ENCODE measurements around the gene MICOS13.

Gene MICOS13

DNA sequence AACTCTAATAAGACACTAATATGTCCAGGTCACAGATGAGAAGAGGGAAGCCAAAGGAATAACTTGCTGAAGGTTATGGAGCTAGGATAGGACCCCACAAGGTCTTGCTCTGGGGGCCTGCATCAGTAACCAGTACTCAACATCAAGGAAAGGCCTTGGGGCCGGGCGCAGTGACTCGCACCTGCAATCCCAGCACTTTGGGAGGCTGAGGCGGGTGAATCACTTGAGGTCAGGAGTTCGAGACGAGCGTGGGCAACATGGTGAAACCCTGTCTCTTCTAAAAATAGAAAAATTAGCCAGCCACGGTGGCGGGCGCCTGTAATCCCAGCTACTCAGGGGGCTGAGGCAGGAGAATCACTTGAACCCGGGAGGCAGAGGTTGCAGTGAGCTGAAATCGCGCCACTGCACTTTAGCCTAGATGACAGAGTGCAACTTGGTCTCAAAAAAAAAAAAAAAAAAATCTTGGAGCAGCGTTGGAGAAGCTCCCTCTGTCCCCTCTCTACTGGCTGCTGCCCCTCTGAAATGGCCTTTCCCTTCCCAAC, 37.8 kb upstream of the MICOS13 start:
- H3K4me3 ChIP-seq (ENCODE audit: low read length), result peak overlapping the region; percentile 81
- DNase-seq (ENCODE audit: low read depth), result peak; percentile 55
- TF ChIP-seq, protein P1, sequence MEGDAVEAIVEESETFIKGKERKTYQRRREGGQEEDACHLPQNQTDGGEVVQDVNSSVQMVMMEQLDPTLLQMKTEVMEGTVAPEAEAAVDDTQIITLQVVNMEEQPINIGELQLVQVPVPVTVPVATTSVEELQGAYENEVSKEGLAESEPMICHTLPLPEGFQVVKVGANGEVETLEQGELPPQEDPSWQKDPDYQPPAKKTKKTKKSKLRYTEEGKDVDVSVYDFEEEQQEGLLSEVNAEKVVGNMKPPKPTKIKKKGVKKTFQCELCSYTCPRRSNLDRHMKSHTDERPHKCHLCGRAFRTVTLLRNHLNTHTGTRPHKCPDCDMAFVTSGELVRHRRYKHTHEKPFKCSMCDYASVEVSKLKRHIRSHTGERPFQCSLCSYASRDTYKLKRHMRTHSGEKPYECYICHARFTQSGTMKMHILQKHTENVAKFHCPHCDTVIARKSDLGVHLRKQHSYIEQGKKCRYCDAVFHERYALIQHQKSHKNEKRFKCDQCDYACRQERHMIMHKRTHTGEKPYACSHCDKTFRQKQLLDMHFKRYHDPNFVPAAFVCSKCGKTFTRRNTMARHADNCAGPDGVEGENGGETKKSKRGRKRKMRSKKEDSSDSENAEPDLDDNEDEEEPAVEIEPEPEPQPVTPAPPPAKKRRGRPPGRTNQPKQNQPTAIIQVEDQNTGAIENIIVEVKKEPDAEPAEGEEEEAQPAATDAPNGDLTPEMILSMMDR (conservative IDR thresholded peaks at IDR 0.05; ENCODE audit: low read length), result no peak

DNA sequence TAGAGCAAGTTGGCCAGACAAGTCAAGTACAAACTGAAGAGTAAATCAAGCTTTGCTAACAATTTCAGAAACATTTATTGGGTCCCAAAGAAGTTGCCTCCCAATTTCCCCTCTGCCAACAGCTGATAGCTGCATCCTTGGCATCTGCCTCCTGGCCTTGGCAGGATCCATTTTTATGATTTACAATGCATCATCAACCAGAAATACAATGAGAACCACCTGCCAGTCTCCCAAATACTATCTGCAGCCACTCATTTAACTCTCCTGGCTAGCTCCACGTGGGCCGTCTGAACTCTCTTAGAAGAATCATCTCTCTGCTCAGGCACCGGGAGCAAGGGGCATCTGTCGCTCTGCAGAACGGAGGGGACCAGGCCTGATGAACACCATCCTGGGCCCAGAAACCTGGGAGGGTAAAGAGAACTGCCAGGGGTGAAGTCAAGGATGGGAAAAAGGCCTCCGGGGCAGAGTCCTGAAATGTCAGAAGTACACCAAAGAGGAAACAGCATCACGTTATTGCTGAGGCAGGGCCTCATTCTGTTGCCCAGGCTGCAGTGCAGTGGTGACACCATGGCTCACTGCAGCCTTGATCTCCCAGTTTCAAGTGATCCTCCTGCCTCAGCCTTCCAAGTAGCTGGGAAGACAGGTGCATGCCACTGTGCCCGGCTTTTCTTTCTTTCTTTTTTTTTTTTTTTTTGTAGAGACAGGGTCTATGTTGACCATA, 37.1 kb upstream of the MICOS13 start:
- TF ChIP-seq, protein P1 (conservative IDR thresholded peaks at IDR 0.05; ENCODE audit: low read length), result no peak
- DNase-seq (ENCODE audit: low read depth), result no peak
- peak overlapping the region; percentile 81 for H3K4me3 ChIP-seq (ENCODE audit: low read length)

DNA sequence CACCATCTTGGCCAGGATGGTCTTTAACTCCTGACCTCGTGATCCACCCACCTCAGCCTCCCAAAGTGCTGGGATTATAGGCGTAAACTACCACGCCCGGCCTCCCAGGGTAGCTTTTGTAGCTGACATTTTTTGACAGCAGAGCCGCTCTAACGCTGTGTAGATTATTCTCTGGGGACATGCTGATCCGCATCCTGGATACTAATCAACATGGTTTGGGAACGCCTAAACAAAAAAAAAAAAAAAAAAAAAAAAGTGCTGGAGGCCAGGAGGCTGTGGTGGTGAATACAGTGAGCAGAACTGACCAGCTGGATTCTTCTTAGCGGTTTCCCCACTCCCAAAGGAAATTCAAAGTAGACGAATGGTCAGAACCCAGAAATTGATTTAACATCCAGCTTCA, 34.5 kb upstream of the MICOS13 start:
- TF ChIP-seq, protein P1 (conservative IDR thresholded peaks at IDR 0.05; ENCODE audit: low read length), result no peak

DNA sequence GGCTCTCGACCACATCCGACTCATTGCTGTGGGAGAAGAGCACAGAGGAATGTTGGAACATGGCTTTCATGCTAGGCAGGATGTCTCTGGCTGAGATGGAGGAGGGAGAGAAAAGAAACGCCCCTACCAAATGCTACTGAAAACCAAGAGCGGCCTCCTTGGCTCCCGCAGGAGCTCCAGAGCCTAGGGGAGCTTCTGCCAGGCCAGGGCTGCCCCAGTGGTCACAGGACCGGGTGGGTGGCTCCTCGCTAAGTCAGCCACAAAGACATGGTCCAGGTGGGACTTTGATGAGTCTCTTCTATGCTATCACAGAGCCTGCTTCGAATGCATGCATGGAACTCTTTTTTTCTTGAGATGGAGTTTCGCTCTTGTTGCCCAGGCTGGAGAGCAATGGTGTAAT, 32.9 kb upstream of the MICOS13 start:
- TF ChIP-seq, protein P1 (conservative IDR thresholded peaks at IDR 0.05; ENCODE audit: low read length), result no peak
- DNase-seq (ENCODE audit: low read depth), result no peak
- H3K4me3 ChIP-seq (ENCODE audit: low read length), result no peak overlapping the region

More for the DNA sequence above, 34.5 kb upstream of the MICOS13 start:
- no peak for DNase-seq (ENCODE audit: low read depth)
- no peak overlapping the region for H3K4me3 ChIP-seq (ENCODE audit: low read length)

DNA sequence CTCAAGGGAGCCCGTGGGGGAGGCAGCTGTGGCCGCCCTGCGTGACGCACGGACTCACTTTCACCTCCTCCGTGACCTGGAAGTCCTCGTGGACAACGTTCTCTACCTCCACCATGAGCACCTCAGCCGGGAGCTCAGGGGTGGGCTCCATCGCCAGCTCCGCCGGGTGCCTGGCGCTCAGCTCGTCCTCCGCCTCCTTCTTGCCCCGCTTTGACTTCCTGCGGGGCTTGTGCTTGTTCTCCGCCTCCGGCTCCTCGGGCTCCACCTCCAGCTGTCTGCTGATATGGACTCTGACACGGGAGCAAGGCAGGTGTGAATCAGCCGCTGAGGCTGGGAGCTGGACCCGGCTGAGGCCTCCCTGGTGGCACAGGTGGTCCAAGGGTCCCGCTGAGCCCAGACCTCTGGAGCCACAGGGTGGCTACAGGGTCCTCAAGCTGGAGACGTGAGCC, 31.4 kb upstream of the MICOS13 start:
- no peak for DNase-seq (ENCODE audit: low read depth)
- no peak overlapping the region for H3K4me3 ChIP-seq (ENCODE audit: low read length)
- TF ChIP-seq, protein P1 (conservative IDR thresholded peaks at IDR 0.05; ENCODE audit: low read length), result no peak

DNA sequence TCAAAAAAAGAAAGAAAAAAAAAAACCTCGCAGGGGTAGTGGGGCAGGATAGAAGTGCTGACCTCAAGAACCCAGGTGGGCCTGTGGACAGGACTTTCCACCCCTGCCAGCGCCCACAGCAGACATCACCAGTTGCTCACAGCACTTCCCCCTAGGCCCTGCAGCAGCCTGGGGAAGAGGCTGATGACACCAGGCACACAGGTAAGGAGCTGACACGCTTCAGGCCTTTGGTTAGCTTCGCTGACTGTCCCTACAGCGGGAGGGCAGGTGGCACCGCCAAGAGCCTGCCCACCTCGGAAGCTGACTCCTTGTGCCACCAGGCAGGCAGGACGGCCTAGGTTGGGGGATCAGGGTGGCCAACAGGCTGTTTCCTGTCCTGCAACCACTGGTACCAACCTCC, 30.7 kb upstream of the MICOS13 start:
- no peak overlapping the region for H3K4me3 ChIP-seq (ENCODE audit: low read length)
- DNase-seq (ENCODE audit: low read depth), result no peak
- TF ChIP-seq, protein P1 (conservative IDR thresholded peaks at IDR 0.05; ENCODE audit: low read length), result no peak
